Spleen (tissue), 7 donors: Measurements from ENCODE around the gene CCDC152.

Source experiments
- CTCF ChIP-seq, 11 experiments: fragments of 200-600 bp in 7 of 11; fragments of 450-650 bp in 4 of 11; sonication (generic) in 4 of 11; IDR thresholded peaks in 8 of 11; conservative IDR thresholded peaks in 3 of 11; 1 replicate in 7 of 11; 2 replicates in 4 of 11; pipeline versions ENCODE4 v1.4.0 to v1.8.0; 2016 to 2021; ENCODE audit warnings: antibody characterized with exemption in 11 of 11, inconsistent platforms in 4 of 11, mild to moderate bottlenecking in 1 of 11
- POLR2AphosphoS5 ChIP-seq, 3 donors: sonication (generic); formaldehyde crosslinking; IDR thresholded peaks; one replicate each; pipeline ENCODE4 v1.5.1; 2017; ENCODE audit warnings: antibody characterized with exemption in 3 of 3
- donor health status: DM: no; HTN: no; CAD: no; lungs with moderate emphysema.
- donor health status: DM: no; HTN: no; CAD: no.
- donor health status: DM: no; HTN: no; CAD: no.

GRCh38 chr5:42825422-42826148 lies 69.0 kb downstream of the CCDC152 start:
- TF ChIP-seq POLR2AphosphoS5 (IDR thresholded peaks at IDR 0.05) (no peak), CTCF (IDR thresholded peaks at IDR 0.05 in 8 of 11, conservative IDR thresholded peaks at IDR 0.05 in 3 of 11) (no peak)
